Measurements from ENCODE around the gene MRTFA.

GRCh38 chr22:40684728-40685127, 48.2 kb upstream of the MRTFA start:
- TF ChIP-seq POLR2AphosphoS5 (IDR thresholded peaks at IDR 0.05; ENCODE audit: low read depth, low read length) (no peak), POLR2A (IDR thresholded peaks at IDR 0.05; ENCODE audit: low read depth, low read length) (no peak), PAX5 (IDR thresholded peaks at IDR 0.05; ENCODE audit: insufficient read depth, low read length, severe bottlenecking) (no peak), TAF1 (IDR thresholded peaks at IDR 0.05; ENCODE audit: low read depth, low read length) (no peak), POU2F2 (IDR thresholded peaks at IDR 0.05; ENCODE audit: low read depth, low read length) (no peak)
